ENCODE measurements around the gene STYK1. TPM values are rescaled to one million over a fixed set of nuclear protein-coding genes. Genes with fewer than 3 reads are reported as not detected.
"Not testable (repeated sequence)": the region's sequence is repeated elsewhere in the genome, so short reads cannot be mapped to it uniquely, and the experiment has no call there.

STYK1 gene
- polyA plus RNA-seq, 1 donor, result 0.94 TPM

GRCh38 chr12:10612110-10612509, 61.7 kb downstream of the STYK1 start:
- no peak overlapping the region for H3K27ac ChIP-seq (ENCODE audit: low read length)
- H3K4me3 ChIP-seq (ENCODE audit: low read length), result peak overlapping the region; percentile 94
- 91% methylated on average over 1 of the region's 6 CpGs for WGBS (ENCODE audit: insufficient coverage, low lambda C conversion rate)
- no peaks in the 10 kb centered on the region for H3K4me1 ChIP-seq (ENCODE audit: control insufficient read depth, insufficient read depth, low read length)
- DNase-seq, result no peak
- H3K9me3 ChIP-seq (ENCODE audit: control insufficient read depth, low read depth, low read length), result no peaks in the 10 kb centered on the region
- H3K36me3 ChIP-seq (ENCODE audit: control insufficient read depth, insufficient read depth, low read length), result peaks cover 15% of the 10 kb centered on the region
- no peaks in the 10 kb centered on the region for H3K27me3 ChIP-seq (ENCODE audit: control insufficient read depth, insufficient read depth, low read length)

- H3K9me3 ChIP-seq (ENCODE audit: control insufficient read depth, low read depth, low read length); H3K27me3 ChIP-seq (ENCODE audit: control insufficient read depth, insufficient read depth, low read length); H3K4me3 ChIP-seq (ENCODE audit: low read length); H3K27ac ChIP-seq (ENCODE audit: low read length); DNase-seq; H3K4me1 ChIP-seq (ENCODE audit: control insufficient read depth, insufficient read depth, low read length): not testable (repeated sequence)
- H3K36me3 ChIP-seq (ENCODE audit: control insufficient read depth, insufficient read depth, low read length), result peaks cover 19% of the 10 kb centered on the region
- WGBS (ENCODE audit: insufficient coverage, low lambda C conversion rate), result 100% methylated on average over 1 of the region's 4 CpGs
These were observed 62.6 kb downstream of the STYK1 start for GRCh38 chr12:10611258-10611657.

- WGBS (ENCODE audit: insufficient coverage, low lambda C conversion rate), result 40% methylated on average over 1 of the region's 3 CpGs
- Histone ChIP-seq H3K27me3 (ENCODE audit: control insufficient read depth, insufficient read depth, low read length) (no peaks in the 10 kb centered on the region), H3K9me3 (ENCODE audit: control insufficient read depth, low read depth, low read length) (no peaks in the 10 kb centered on the region), H3K27ac (ENCODE audit: low read length) (no peak overlapping the region), H3K4me1 (ENCODE audit: control insufficient read depth, insufficient read depth, low read length) (no peaks in the 10 kb centered on the region), H3K4me3 (ENCODE audit: low read length) (no peak overlapping the region), H3K36me3 (ENCODE audit: control insufficient read depth, insufficient read depth, low read length) (peaks cover 21% of the 10 kb centered on the region)
- DNase-seq, result no peak
These were observed 63.7 kb downstream of the STYK1 start for GRCh38 chr12:10610188-10610587.

DNA sequence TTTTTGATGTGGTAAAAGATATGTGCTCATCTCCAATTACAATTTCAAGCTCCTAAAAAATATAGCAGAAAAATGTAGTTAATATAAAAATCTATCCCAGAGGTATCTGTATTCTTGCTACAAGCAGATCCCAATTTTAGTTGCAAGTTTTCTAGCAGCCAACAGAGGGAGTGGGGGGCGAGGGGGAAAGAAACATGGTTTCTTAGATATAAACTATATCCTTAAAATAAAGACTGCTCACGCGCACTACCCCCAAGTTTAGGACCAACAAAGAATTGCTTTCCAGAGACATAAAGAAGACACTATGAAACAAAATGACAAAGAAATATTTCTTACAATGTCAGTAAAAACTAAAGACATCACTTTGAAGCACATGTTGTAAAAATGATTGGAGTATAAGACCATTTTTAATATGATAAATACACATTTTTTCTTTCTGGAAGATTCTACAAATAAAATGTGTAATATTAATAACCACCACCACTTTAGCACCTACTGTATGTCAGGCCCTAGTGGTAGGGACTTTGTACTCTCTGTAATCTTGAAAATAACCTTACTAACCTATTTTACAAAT, 65.9 kb downstream of the STYK1 start:
- Histone ChIP-seq H3K36me3 (ENCODE audit: control insufficient read depth, insufficient read depth, low read length) (peaks cover 25% of the 10 kb centered on the region), H3K9me3 (ENCODE audit: control insufficient read depth, low read depth, low read length) (no peaks in the 10 kb centered on the region)
- DNase-seq, result no peak

DNA sequence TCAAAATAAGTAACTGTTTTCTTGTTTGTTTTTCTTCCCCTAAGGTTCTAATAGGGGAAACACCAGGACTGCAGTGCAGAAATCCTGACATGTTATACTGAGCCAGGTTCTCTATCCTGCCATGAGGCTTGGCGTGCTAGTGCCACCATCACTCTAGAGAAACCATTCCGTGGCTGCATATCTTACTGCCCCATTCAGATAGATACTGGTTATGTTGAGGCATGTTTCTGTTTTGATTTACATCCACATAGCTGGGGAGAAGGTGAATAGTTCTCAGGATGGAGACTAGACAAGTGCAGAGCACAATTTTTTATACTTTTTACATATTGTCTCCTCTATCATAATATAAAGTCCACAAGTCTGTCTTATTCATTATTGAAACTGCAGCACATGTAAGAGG, 72.0 kb downstream of the STYK1 start:
- H3K27ac ChIP-seq (ENCODE audit: low read length), result no peak overlapping the region
- no CpG with 5 or more reads among the region's 2 CpGs for WGBS (ENCODE audit: insufficient coverage, low lambda C conversion rate)
- no peak for DNase-seq

More for the DNA sequence above, 65.9 kb downstream of the STYK1 start:
- H3K4me1 ChIP-seq (ENCODE audit: control insufficient read depth, insufficient read depth, low read length), result no peaks in the 10 kb centered on the region
- H3K27me3 ChIP-seq (ENCODE audit: control insufficient read depth, insufficient read depth, low read length), result no peaks in the 10 kb centered on the region
- no peak overlapping the region for H3K27ac ChIP-seq (ENCODE audit: low read length)
- no peak overlapping the region for H3K4me3 ChIP-seq (ENCODE audit: low read length)
- no CpG with 5 or more reads among the region's 3 CpGs for WGBS (ENCODE audit: insufficient coverage, low lambda C conversion rate)

DNA sequence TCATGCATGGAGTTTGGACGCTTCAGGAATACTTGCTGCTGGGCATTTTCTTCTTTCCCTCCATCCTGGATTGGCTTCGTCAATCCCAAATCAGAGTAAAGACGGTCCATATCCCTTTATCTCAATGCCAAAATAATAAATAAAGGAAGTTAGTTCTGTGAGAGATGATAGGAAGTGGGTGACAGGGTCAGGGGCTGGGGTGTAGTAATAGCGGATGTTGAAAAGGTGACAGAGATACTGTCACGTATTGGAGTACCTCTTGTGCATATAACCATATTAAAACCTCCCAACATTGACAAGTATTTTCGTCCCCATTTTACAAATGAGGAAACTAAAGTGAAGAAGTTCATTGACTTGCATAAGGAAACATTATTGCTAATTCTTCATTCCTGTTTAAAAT, 72.9 kb downstream of the STYK1 start:
- no peak overlapping the region for H3K4me3 ChIP-seq (ENCODE audit: low read length)
- H3K36me3 ChIP-seq (ENCODE audit: control insufficient read depth, insufficient read depth, low read length), result peaks cover 10% of the 10 kb centered on the region

More for the DNA sequence above, 72.0 kb downstream of the STYK1 start:
- no peaks in the 10 kb centered on the region for H3K27me3 ChIP-seq (ENCODE audit: control insufficient read depth, insufficient read depth, low read length)
- H3K4me3 ChIP-seq (ENCODE audit: low read length), result no peak overlapping the region
- H3K9me3 ChIP-seq (ENCODE audit: control insufficient read depth, low read depth, low read length), result no peaks in the 10 kb centered on the region
- H3K4me1 ChIP-seq (ENCODE audit: control insufficient read depth, insufficient read depth, low read length), result no peaks in the 10 kb centered on the region
- H3K36me3 ChIP-seq (ENCODE audit: control insufficient read depth, insufficient read depth, low read length), result peaks cover 11% of the 10 kb centered on the region

DNA sequence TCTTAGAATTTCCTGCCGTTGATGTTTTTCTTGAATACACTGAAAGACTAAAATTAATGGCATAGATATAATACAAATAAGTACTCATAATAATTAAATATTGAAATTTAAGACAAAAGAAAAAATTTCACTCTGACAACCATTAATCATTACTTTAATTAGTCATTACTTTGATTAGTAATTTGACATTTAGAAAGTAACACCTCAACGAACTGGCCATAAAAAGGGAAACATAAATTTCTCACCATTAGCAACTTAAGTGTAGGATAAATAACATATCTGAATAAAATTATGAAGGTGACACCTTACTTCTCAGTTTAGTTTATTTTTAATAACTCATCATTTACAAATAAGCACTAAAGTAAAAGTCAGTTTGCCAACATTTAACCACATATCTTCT, 78.0 kb downstream of the STYK1 start:
- no peaks in the 10 kb centered on the region for H3K9me3 ChIP-seq (ENCODE audit: control insufficient read depth, low read depth, low read length)
- no peak overlapping the region for H3K27ac ChIP-seq (ENCODE audit: low read length)
- H3K27me3 ChIP-seq (ENCODE audit: control insufficient read depth, insufficient read depth, low read length), result no peaks in the 10 kb centered on the region
- DNase-seq, result no peak
- 90% methylated on average over 2 of the region's 2 CpGs for WGBS (ENCODE audit: insufficient coverage, low lambda C conversion rate)
- H3K36me3 ChIP-seq (ENCODE audit: control insufficient read depth, insufficient read depth, low read length), result peaks cover 4% of the 10 kb centered on the region
- no peaks in the 10 kb centered on the region for H3K4me1 ChIP-seq (ENCODE audit: control insufficient read depth, insufficient read depth, low read length)
- H3K4me3 ChIP-seq (ENCODE audit: low read length), result no peak overlapping the region

More for the DNA sequence above, 72.9 kb downstream of the STYK1 start:
- WGBS (ENCODE audit: insufficient coverage, low lambda C conversion rate), result 93% methylated on average over 3 of the region's 6 CpGs
- no peak overlapping the region for H3K27ac ChIP-seq (ENCODE audit: low read length)
- DNase-seq, result no peak
- H3K9me3 ChIP-seq (ENCODE audit: control insufficient read depth, low read depth, low read length), result no peaks in the 10 kb centered on the region
- H3K4me1 ChIP-seq (ENCODE audit: control insufficient read depth, insufficient read depth, low read length), result no peaks in the 10 kb centered on the region
- H3K27me3 ChIP-seq (ENCODE audit: control insufficient read depth, insufficient read depth, low read length), result no peaks in the 10 kb centered on the region

- H3K27me3 ChIP-seq (ENCODE audit: control insufficient read depth, insufficient read depth, low read length), result no peaks in the 10 kb centered on the region
- H3K9me3 ChIP-seq (ENCODE audit: control insufficient read depth, low read depth, low read length), result no peaks in the 10 kb centered on the region
- no peak overlapping the region for H3K4me3 ChIP-seq (ENCODE audit: low read length)
- H3K27ac ChIP-seq (ENCODE audit: low read length), result no peak overlapping the region
- H3K36me3 ChIP-seq (ENCODE audit: control insufficient read depth, insufficient read depth, low read length), result no peaks in the 10 kb centered on the region
- no peak for DNase-seq
- WGBS (ENCODE audit: insufficient coverage, low lambda C conversion rate), result 100% methylated on average over 1 of the region's 3 CpGs
- no peaks in the 10 kb centered on the region for H3K4me1 ChIP-seq (ENCODE audit: control insufficient read depth, insufficient read depth, low read length)
These were observed 82.9 kb downstream of the STYK1 start for GRCh38 chr12:10590966-10591365.

DNA sequence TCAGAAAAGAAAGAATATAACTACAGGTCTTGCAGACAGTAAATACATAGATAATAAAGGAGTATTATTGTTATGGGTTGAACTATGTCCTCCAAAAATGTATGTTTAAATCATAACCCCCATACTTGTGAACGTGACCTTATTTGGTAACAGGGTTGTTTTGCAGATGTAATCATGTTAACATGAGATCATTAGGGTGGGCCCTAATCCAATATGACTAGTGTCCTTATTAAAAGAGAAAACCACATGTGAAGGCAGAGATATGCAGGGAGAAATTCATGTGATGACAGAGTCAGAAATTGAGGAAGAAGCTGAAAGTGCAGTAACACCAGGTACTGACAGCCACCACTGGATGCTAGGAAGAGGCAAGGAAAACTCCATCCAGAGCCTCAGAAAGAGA, 89.4 kb downstream of the STYK1 start:
- H3K27ac ChIP-seq (ENCODE audit: low read length), result no peak overlapping the region
- no peak for DNase-seq
- no peak overlapping the region for H3K4me3 ChIP-seq (ENCODE audit: low read length)
- H3K27me3 ChIP-seq (ENCODE audit: control insufficient read depth, insufficient read depth, low read length), result no peaks in the 10 kb centered on the region
- H3K36me3 ChIP-seq (ENCODE audit: control insufficient read depth, insufficient read depth, low read length), result peaks cover 3% of the 10 kb centered on the region
- H3K9me3 ChIP-seq (ENCODE audit: control insufficient read depth, low read depth, low read length), result no peaks in the 10 kb centered on the region
- H3K4me1 ChIP-seq (ENCODE audit: control insufficient read depth, insufficient read depth, low read length), result no peaks in the 10 kb centered on the region
- WGBS (ENCODE audit: insufficient coverage, low lambda C conversion rate), result 80% methylated on average over 1 of the region's 1 CpG

GRCh38 chr12:10582704-10583103, 91.1 kb downstream of the STYK1 start:
- Histone ChIP-seq H3K4me1 (ENCODE audit: control insufficient read depth, insufficient read depth, low read length) (no peaks in the 10 kb centered on the region), H3K27ac (ENCODE audit: low read length) (no peak overlapping the region), H3K4me3 (ENCODE audit: low read length) (no peak overlapping the region), H3K36me3 (ENCODE audit: control insufficient read depth, insufficient read depth, low read length) (peaks cover 3% of the 10 kb centered on the region), H3K27me3 (ENCODE audit: control insufficient read depth, insufficient read depth, low read length) (no peaks in the 10 kb centered on the region), H3K9me3 (ENCODE audit: control insufficient read depth, low read depth, low read length) (no peaks in the 10 kb centered on the region)
- 95% methylated on average over 3 of the region's 3 CpGs for WGBS (ENCODE audit: insufficient coverage, low lambda C conversion rate)
- no peak for DNase-seq

DNA sequence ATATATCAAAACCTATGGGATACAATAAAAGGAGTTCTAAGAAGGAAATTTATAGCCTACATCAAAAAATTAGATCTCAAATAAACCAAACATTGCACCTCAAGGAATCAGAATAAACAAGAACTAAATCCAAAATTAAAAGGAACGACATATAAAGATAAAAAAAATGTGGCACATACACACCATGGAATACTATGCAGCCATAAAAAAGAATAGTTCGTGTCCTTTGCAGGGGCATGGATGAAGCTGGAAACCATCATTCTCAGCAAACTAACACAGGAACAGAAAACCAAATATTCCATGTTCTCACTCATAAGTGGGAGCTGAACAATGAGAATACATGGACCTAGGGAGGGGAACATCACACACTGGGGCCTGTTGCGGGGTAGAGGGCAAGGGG, 91.7 kb downstream of the STYK1 start:
- not testable (repeated sequence) for H3K9me3 ChIP-seq (ENCODE audit: control insufficient read depth, low read depth, low read length); H3K4me1 ChIP-seq (ENCODE audit: control insufficient read depth, insufficient read depth, low read length); H3K4me3 ChIP-seq (ENCODE audit: low read length); DNase-seq; H3K27me3 ChIP-seq (ENCODE audit: control insufficient read depth, insufficient read depth, low read length); H3K27ac ChIP-seq (ENCODE audit: low read length); H3K36me3 ChIP-seq (ENCODE audit: control insufficient read depth, insufficient read depth, low read length)
- WGBS (ENCODE audit: insufficient coverage, low lambda C conversion rate), result 100% methylated on average over 1 of the region's 3 CpGs
